ENCODE measurements around the gene PWP2. TPM values are rescaled to one million over a fixed set of nuclear protein-coding genes. Genes with fewer than 3 reads are reported as not detected.
"Not testable (repeated sequence)": the region's sequence is repeated elsewhere in the genome, so short reads cannot be mapped to it uniquely, and the experiment has no call there.

Gene PWP2
- total and polyA plus RNA-seq, 2 donors (not counting 1 experiment from before 2014, with no cell fraction given): 3.6 to 13.5 TPM

GRCh38 chr21:44171962-44172572 lies 64.9 kb downstream of the PWP2 start:
- H3K4me1 ChIP-seq (ENCODE audit: control insufficient read depth in 2 of 2, insufficient read depth in 2 of 2, low read length in 2 of 2); H3K9ac ChIP-seq (ENCODE audit: low read length); DNase-seq; H3K27me3 ChIP-seq (replicated peaks in 1 of 4; ENCODE audit: control extremely low read depth in 1 of 4, control insufficient read depth in 3 of 4, insufficient read depth in 4 of 4, low read length in 3 of 4); H4K20me1 ChIP-seq (ENCODE audit: control insufficient read depth, insufficient read depth, low read length, poor library complexity, severe bottlenecking); H3K36me3 ChIP-seq (replicated peaks in 1 of 2; ENCODE audit: control extremely low read depth in 1 of 2, control insufficient read depth in 1 of 2, extremely low read depth in 1 of 2, insufficient read depth in 2 of 2, low read length in 1 of 2); H2AFZ ChIP-seq (ENCODE audit: insufficient read depth, low read depth, low read length, poor library complexity, severe bottlenecking); H3K27ac ChIP-seq (ENCODE audit: low read length in 2 of 2); POLR2A ChIA-PET; H3K4me2 ChIP-seq (replicated peaks; ENCODE audit: low read depth, low read length, poor library complexity, severe bottlenecking); H3K4me3 Mint-ChIP-seq; H3K4me1 Mint-ChIP-seq; H3K27me3 Mint-ChIP-seq; ATAC-seq (ENCODE audit: low read depth); H3K9me3 ChIP-seq (ENCODE audit: control extremely low read depth in 1 of 3, control insufficient read depth in 2 of 3, insufficient read depth in 1 of 3, low read length in 2 of 3); H3K4me3 ChIP-seq (ENCODE audit: control extremely low read depth in 1 of 5, extremely low read depth in 1 of 5, insufficient read depth in 1 of 5, low read depth in 2 of 5, low read length in 4 of 5); H3K27ac Mint-ChIP-seq; H3K79me2 ChIP-seq (ENCODE audit: control insufficient read depth, insufficient read depth, low read length); intact Hi-C loops (cut with micrococcal nuclease); H3K9me3 Mint-ChIP-seq (ENCODE audit: insufficient read depth); CTCF ChIA-PET: not testable (repeated sequence)
- WGBS (ENCODE audit: insufficient coverage): no CpG with 5 or more reads among the region's 13 CpGs

DNA sequence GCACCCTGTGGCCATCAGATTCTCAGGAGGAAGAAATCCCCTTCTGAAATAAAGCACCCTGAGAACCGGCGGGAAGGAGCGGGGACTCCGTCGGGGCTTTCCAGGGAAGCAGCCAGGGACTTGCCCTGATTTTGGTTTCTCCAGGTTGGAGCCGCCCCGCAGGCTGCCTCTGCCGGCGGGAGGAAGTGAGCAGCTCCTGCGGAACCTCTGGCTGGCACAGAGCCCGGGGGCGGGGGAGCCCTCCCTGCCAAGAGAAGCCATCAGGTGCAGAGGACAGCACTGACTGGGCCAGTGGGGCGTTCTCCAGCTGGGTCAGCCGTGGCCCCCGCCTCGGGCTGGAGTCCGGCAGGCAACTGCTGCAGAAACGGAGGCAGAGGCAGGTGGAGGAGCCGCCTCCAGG lies 65.5 kb downstream of the PWP2 start:
- H3K4me3 ChIP-seq (ENCODE audit: control extremely low read depth in 1 of 5, extremely low read depth in 1 of 5, insufficient read depth in 1 of 5, low read depth in 2 of 5, low read length in 4 of 5); H3K9me3 Mint-ChIP-seq (ENCODE audit: insufficient read depth); H3K9me3 ChIP-seq (ENCODE audit: control extremely low read depth in 1 of 3, control insufficient read depth in 2 of 3, insufficient read depth in 1 of 3, low read length in 2 of 3); H3K4me1 Mint-ChIP-seq; H3K27ac ChIP-seq (ENCODE audit: low read length in 2 of 2); H2AFZ ChIP-seq (ENCODE audit: insufficient read depth, low read depth, low read length, poor library complexity, severe bottlenecking); H3K79me2 ChIP-seq (ENCODE audit: control insufficient read depth, insufficient read depth, low read length); POLR2A ChIA-PET; CTCF ChIA-PET; H3K27me3 Mint-ChIP-seq; H3K36me3 ChIP-seq (replicated peaks in 1 of 2; ENCODE audit: control extremely low read depth in 1 of 2, control insufficient read depth in 1 of 2, extremely low read depth in 1 of 2, insufficient read depth in 2 of 2, low read length in 1 of 2); intact Hi-C loops (cut with micrococcal nuclease); ATAC-seq (ENCODE audit: low read depth); H3K4me1 ChIP-seq (ENCODE audit: control insufficient read depth in 2 of 2, insufficient read depth in 2 of 2, low read length in 2 of 2); H3K27me3 ChIP-seq (replicated peaks in 1 of 4; ENCODE audit: control extremely low read depth in 1 of 4, control insufficient read depth in 3 of 4, insufficient read depth in 4 of 4, low read length in 3 of 4); H4K20me1 ChIP-seq (ENCODE audit: control insufficient read depth, insufficient read depth, low read length, poor library complexity, severe bottlenecking); H3K4me3 Mint-ChIP-seq; DNase-seq; H3K27ac Mint-ChIP-seq; H3K4me2 ChIP-seq (replicated peaks; ENCODE audit: low read depth, low read length, poor library complexity, severe bottlenecking); H3K9ac ChIP-seq (ENCODE audit: low read length): not testable (repeated sequence)
- no CpG with 5 or more reads among the region's 19 CpGs for WGBS (ENCODE audit: insufficient coverage)

DNA sequence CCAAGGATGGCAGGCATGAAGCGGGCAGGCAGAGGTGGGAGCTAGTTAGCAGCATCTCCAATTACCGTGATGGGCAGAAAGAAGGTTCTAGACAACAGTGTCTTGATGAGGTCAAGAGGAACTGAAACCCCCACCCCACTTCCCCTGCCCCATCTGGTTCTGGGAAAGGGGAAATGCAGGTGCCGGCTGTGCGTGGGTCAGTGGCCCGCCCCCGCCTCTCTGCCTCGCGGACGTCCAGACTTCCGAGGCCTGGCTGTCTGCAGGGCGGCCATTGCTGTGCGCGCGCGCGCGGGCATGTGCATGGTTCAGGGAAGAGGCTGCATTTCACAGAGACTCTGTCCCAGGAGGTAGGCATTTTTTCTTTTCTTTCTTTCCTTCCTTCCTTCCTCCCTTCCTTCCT lies 68.0 kb downstream of the PWP2 start:
- DNase-seq; H3K4me2 ChIP-seq (replicated peaks; ENCODE audit: low read depth, low read length, poor library complexity, severe bottlenecking); H3K27ac Mint-ChIP-seq; H3K9ac ChIP-seq (ENCODE audit: low read length); H3K4me3 Mint-ChIP-seq; H3K9me3 Mint-ChIP-seq (ENCODE audit: insufficient read depth); H3K4me3 ChIP-seq (ENCODE audit: control extremely low read depth in 1 of 5, extremely low read depth in 1 of 5, insufficient read depth in 1 of 5, low read depth in 2 of 5, low read length in 4 of 5); H3K27me3 ChIP-seq (replicated peaks in 1 of 4; ENCODE audit: control extremely low read depth in 1 of 4, control insufficient read depth in 3 of 4, insufficient read depth in 4 of 4, low read length in 3 of 4); H3K27me3 Mint-ChIP-seq; H3K4me1 ChIP-seq (ENCODE audit: control insufficient read depth in 2 of 2, insufficient read depth in 2 of 2, low read length in 2 of 2); intact Hi-C loops (cut with micrococcal nuclease); H3K9me3 ChIP-seq (ENCODE audit: control extremely low read depth in 1 of 3, control insufficient read depth in 2 of 3, insufficient read depth in 1 of 3, low read length in 2 of 3); H3K27ac ChIP-seq (ENCODE audit: low read length in 2 of 2); CTCF ChIA-PET; POLR2A ChIA-PET; H3K4me1 Mint-ChIP-seq; H2AFZ ChIP-seq (ENCODE audit: insufficient read depth, low read depth, low read length, poor library complexity, severe bottlenecking); H4K20me1 ChIP-seq (ENCODE audit: control insufficient read depth, insufficient read depth, low read length, poor library complexity, severe bottlenecking); H3K79me2 ChIP-seq (ENCODE audit: control insufficient read depth, insufficient read depth, low read length); H3K36me3 ChIP-seq (replicated peaks in 1 of 2; ENCODE audit: control extremely low read depth in 1 of 2, control insufficient read depth in 1 of 2, extremely low read depth in 1 of 2, insufficient read depth in 2 of 2, low read length in 1 of 2): not testable (repeated sequence)
- WGBS (ENCODE audit: insufficient coverage): no CpG with 5 or more reads among the region's 17 CpGs
- ATAC-seq (ENCODE audit: low read depth): peak; percentile 90

- POLR2A ChIA-PET; H3K4me1 ChIP-seq (ENCODE audit: control insufficient read depth in 2 of 2, insufficient read depth in 2 of 2, low read length in 2 of 2); H3K27ac ChIP-seq (ENCODE audit: low read length in 2 of 2); CTCF ChIA-PET; H3K4me3 ChIP-seq (ENCODE audit: control extremely low read depth in 1 of 5, extremely low read depth in 1 of 5, insufficient read depth in 1 of 5, low read depth in 2 of 5, low read length in 4 of 5); H3K4me1 Mint-ChIP-seq; H4K20me1 ChIP-seq (ENCODE audit: control insufficient read depth, insufficient read depth, low read length, poor library complexity, severe bottlenecking); ATAC-seq (ENCODE audit: low read depth); H3K36me3 ChIP-seq (replicated peaks in 1 of 2; ENCODE audit: control extremely low read depth in 1 of 2, control insufficient read depth in 1 of 2, extremely low read depth in 1 of 2, insufficient read depth in 2 of 2, low read length in 1 of 2); H3K79me2 ChIP-seq (ENCODE audit: control insufficient read depth, insufficient read depth, low read length); H3K9ac ChIP-seq (ENCODE audit: low read length); H3K4me2 ChIP-seq (replicated peaks; ENCODE audit: low read depth, low read length, poor library complexity, severe bottlenecking); H3K27me3 ChIP-seq (replicated peaks in 1 of 4; ENCODE audit: control extremely low read depth in 1 of 4, control insufficient read depth in 3 of 4, insufficient read depth in 4 of 4, low read length in 3 of 4); intact Hi-C loops (cut with micrococcal nuclease); H3K9me3 Mint-ChIP-seq (ENCODE audit: insufficient read depth); H3K9me3 ChIP-seq (ENCODE audit: control extremely low read depth in 1 of 3, control insufficient read depth in 2 of 3, insufficient read depth in 1 of 3, low read length in 2 of 3); H2AFZ ChIP-seq (ENCODE audit: insufficient read depth, low read depth, low read length, poor library complexity, severe bottlenecking); H3K27ac Mint-ChIP-seq; H3K4me3 Mint-ChIP-seq; H3K27me3 Mint-ChIP-seq; DNase-seq: not testable (repeated sequence)
- WGBS (ENCODE audit: insufficient coverage): no CpG with 5 or more reads among the region's 14 CpGs
Observed at GRCh38 chr21:44176127-44176526, 68.9 kb downstream of the PWP2 start.

Data from B cell (primary cell).